Neural progenitor cell (in vitro differentiated cells): ENCODE data around the gene RHCG. TPM values are rescaled to one million over a fixed set of nuclear protein-coding genes. Genes with fewer than 3 reads are reported as not detected.

ENCODE experiments used
- DNase-seq: peaks from one replicate; pipeline ENCODE4 v3.0.0-alpha.2; 2016; ENCODE audit warnings: low spot score
- H2AFZ ChIP-seq: fragments of 200-600 bp; sonication (generic); replicated peaks from 2 replicates; pipeline ENCODE4 v1.6.1; 2016; ENCODE audit warnings: antibody characterized with exemption
- H3F3A ChIP-seq: fragments of 200-600 bp; sonication (generic); 2 replicates; pipeline ENCODE4 v1.6.1; 2016; ENCODE audit warnings: antibody characterized with exemption, low read depth
- H3K27ac ChIP-seq: fragments of 200-600 bp; sonication (generic); 2 replicates; pipeline ENCODE4 v1.5.1; 2016; ENCODE audit warnings: mild to moderate bottlenecking
- H3K27me3 ChIP-seq: fragments of 200-600 bp; sonication (generic); 2 replicates; pipeline ENCODE4 v1.6.1; 2016; ENCODE audit warnings: mild to moderate bottlenecking, moderate library complexity
- H3K36me3 ChIP-seq: fragments of 200-600 bp; sonication (generic); 2 replicates; pipeline ENCODE4 v1.5.1; 2016
- H3K4me1 ChIP-seq: fragments of 200-600 bp; sonication (generic); 2 replicates; pipeline ENCODE4 v1.6.1; 2016; ENCODE audit warnings: mixed run types
- H3K4me2 ChIP-seq: fragments of 200-600 bp; sonication (generic); 2 replicates; pipeline ENCODE4 v1.6.1; 2016
- H3K4me3 ChIP-seq: fragments of 200-600 bp; sonication (generic); 2 replicates; pipeline ENCODE4 v1.5.1; 2016
- H3K79me2 ChIP-seq: fragments of 200-600 bp; sonication (generic); 2 replicates; pipeline ENCODE4 v1.6.1; 2016; ENCODE audit warnings: low read depth
- H3K9ac ChIP-seq: fragments of 200-600 bp; sonication (generic); 2 replicates; pipeline ENCODE4 v1.6.1; 2016
- H3K9me3 ChIP-seq: fragments of 200-600 bp; sonication (generic); 2 replicates; pipeline ENCODE4 v1.5.1; 2016; ENCODE audit warnings: low read depth
- H4K20me1 ChIP-seq: fragments of 200-600 bp; sonication (generic); 2 replicates; pipeline ENCODE4 v1.6.1; 2016; ENCODE audit warnings: low read depth
- H3K27ac Mint-ChIP-seq: 3 replicates; pipeline ENCODE4 v1.8.0; 2021; ENCODE audit warnings: mixed read lengths
- H3K27me3 Mint-ChIP-seq: 2 replicates; pipeline ENCODE4 v1.8.0; 2022; ENCODE audit warnings: low read depth, mild to moderate bottlenecking, inconsistent platforms, moderate library complexity, mixed read lengths; ENCODE audit not compliant: insufficient read depth
- H3K36me3 Mint-ChIP-seq: 3 replicates; pipeline ENCODE4 v1.8.0; 2021; ENCODE audit warnings: mixed read lengths
- H3K4me1 Mint-ChIP-seq: 3 replicates; pipeline ENCODE4 v1.8.0; 2021; ENCODE audit warnings: mixed read lengths
- H3K4me3 Mint-ChIP-seq: 3 replicates; pipeline ENCODE4 v1.8.0; 2021; ENCODE audit warnings: mild to moderate bottlenecking, moderate library complexity, mixed read lengths
- H3K9me3 Mint-ChIP-seq: 3 replicates; pipeline ENCODE4 v1.8.0; 2020; ENCODE audit warnings: mixed read lengths
- CTCF ChIP-seq: fragments of 200-600 bp; sonication (generic); IDR thresholded peaks from 2 replicates; pipeline ENCODE4 v1.5.1; 2017; ENCODE audit warnings: antibody characterized with exemption, mild to moderate bottlenecking
- EZH2 ChIP-seq: fragments of 200-600 bp; sonication (generic); IDR thresholded peaks from 2 replicates; pipeline ENCODE4 v1.6.1; 2017; ENCODE audit warnings: antibody characterized with exemption, mild to moderate bottlenecking, moderate library complexity
- EZH2phosphoT487 ChIP-seq: fragments of 200-600 bp; sonication (generic); IDR thresholded peaks from 2 replicates; pipeline ENCODE4 v1.6.1; 2017; ENCODE audit warnings: antibody characterized with exemption
- total RNA-seq: library from RNA; depleted of rRNA; stranded (reverse); fragments of >200 nt; gene quantifications from 2 replicates; pipeline ENCODE4 v1.2.3, GENCODE V29; 2015; ENCODE audit warnings: low replicate concordance

The RHCG gene
- total RNA-seq, 1 donor from 2014 or later = not detected

- Mint-ChIP-seq H3K9me3 (no peaks in the 10 kb centered on the region), H3K4me1 (no peaks in the 10 kb centered on the region), H3K27me3 (peaks cover 4% of the 10 kb centered on the region), H3K36me3 (no peaks in the 10 kb centered on the region), H3K4me3 (no peak overlapping the region), H3K27ac (no peak overlapping the region)
- Histone ChIP-seq H4K20me1 (no peaks in the 10 kb centered on the region), H3K79me2 (no peaks in the 10 kb centered on the region), H3F3A (peaks cover 13% of the 10 kb centered on the region), H3K4me1 (no peaks in the 10 kb centered on the region), H3K4me2 (no peak overlapping the region), H2AFZ (no peak overlapping the region), H3K27ac (no peak overlapping the region), H3K9me3 (no peaks in the 10 kb centered on the region), H3K36me3 (no peaks in the 10 kb centered on the region), H3K27me3 (no peaks in the 10 kb centered on the region), H3K4me3 (no peak overlapping the region), H3K9ac (no peak overlapping the region)
- TF ChIP-seq CTCF (no peak), EZH2phosphoT487 (no peak), EZH2 (no peak)
- DNase-seq = no peak
Observed at GRCh38 chr15:89512631-89513030, 16.2 kb upstream of the RHCG start.

GRCh38 chr15:89506026-89506686 lies 9.8 kb upstream of the RHCG start:
- Histone ChIP-seq H3K4me2 (no peak overlapping the region), H3K9me3 (no peaks in the 10 kb centered on the region), H4K20me1 (no peaks in the 10 kb centered on the region), H3K79me2 (no peaks in the 10 kb centered on the region), H3K27me3 (no peaks in the 10 kb centered on the region), H3F3A (peaks cover 23% of the 10 kb centered on the region), H3K36me3 (no peaks in the 10 kb centered on the region), H3K4me1 (no peaks in the 10 kb centered on the region), H3K9ac (no peak overlapping the region), H3K27ac (no peak overlapping the region), H3K4me3 (no peak overlapping the region), H2AFZ (no peak overlapping the region)
- no peaks in the 10 kb centered on the region for H3K4me1 Mint-ChIP-seq
- DNase-seq = no peak
- no peaks in the 10 kb centered on the region for H3K36me3 Mint-ChIP-seq
- H3K4me3 Mint-ChIP-seq = no peak overlapping the region
- no peak overlapping the region for H3K27ac Mint-ChIP-seq
- no peaks in the 10 kb centered on the region for H3K9me3 Mint-ChIP-seq
- peaks cover 4% of the 10 kb centered on the region for H3K27me3 Mint-ChIP-seq
- TF ChIP-seq EZH2phosphoT487 (no peak), CTCF (no peak), EZH2 (no peak)

- TF ChIP-seq CTCF = no peak
- TF ChIP-seq EZH2 = no peak
- no peak for TF ChIP-seq EZH2phosphoT487
- H3K4me1 Mint-ChIP-seq = no peaks in the 10 kb centered on the region
- peaks cover 18% of the 10 kb centered on the region for H3F3A ChIP-seq
- peaks cover 1% of the 10 kb centered on the region for H3K27me3 ChIP-seq
- H3K4me3 ChIP-seq = no peak overlapping the region
- no peaks in the 10 kb centered on the region for H3K36me3 Mint-ChIP-seq
- H3K27ac ChIP-seq = no peak overlapping the region
- peaks cover 8% of the 10 kb centered on the region for H3K27me3 Mint-ChIP-seq
- no peaks in the 10 kb centered on the region for H3K9me3 Mint-ChIP-seq
- H3K9me3 ChIP-seq = no peaks in the 10 kb centered on the region
- no peak overlapping the region for H3K9ac ChIP-seq
- H3K4me1 ChIP-seq = no peaks in the 10 kb centered on the region
- H3K36me3 ChIP-seq = no peaks in the 10 kb centered on the region
- H3K4me2 ChIP-seq = no peak overlapping the region
- H3K79me2 ChIP-seq = no peaks in the 10 kb centered on the region
- H3K27ac Mint-ChIP-seq = no peak overlapping the region
- no peak overlapping the region for H3K4me3 Mint-ChIP-seq
- H2AFZ ChIP-seq = no peak overlapping the region
- no peaks in the 10 kb centered on the region for H4K20me1 ChIP-seq
- DNase-seq = no peak
Observed at GRCh38 chr15:89504166-89504565, 7.8 kb upstream of the RHCG start.
